K562 (cell line): ENCODE measurements around the gene CSNK1A1. TPM values are rescaled to one million over a fixed set of nuclear protein-coding genes. Genes with fewer than 3 reads are reported as not detected.
A peak's percentile ranks its signal among the peaks of the same experiment; 100 is the strongest.

Experiments
- ATF1 ChIP-seq, 2 experiments: fragments of 450-650 bp in 1 of 2; IDR thresholded peaks; 2 replicates each; pipeline ENCODE4 v1.6.1; 2016; ENCODE audit warnings: missing compliant biosample characterization in 1 of 2, missing genetic modification characterization in 1 of 2
- BHLHE40 ChIP-seq: IDR thresholded peaks from 2 replicates; pipeline ENCODE4 v1.6.1; 2011; ENCODE audit warnings: low read length, improper control_type of control experiment
- BRD9 ChIP-seq: fragments of 450-650 bp; IDR thresholded peaks from 2 replicates; pipeline ENCODE4 v1.6.1; 2018; ENCODE audit warnings: low read depth; ENCODE audit not compliant: partially characterized antibody
- CCAR2 ChIP-seq: fragments of 200-400 bp; formaldehyde crosslinking; IDR thresholded peaks from 2 replicates; pipeline ENCODE4 v1.6.1; 2017; ENCODE audit warnings: mild to moderate bottlenecking, low read depth, low read length
- CCNT2 ChIP-seq: IDR thresholded peaks from 2 replicates; pipeline ENCODE4 v1.6.1; 2011; ENCODE audit warnings: borderline replicate concordance, low read depth, mild to moderate bottlenecking, moderate library complexity, mixed read lengths, low read length; ENCODE audit not compliant: insufficient read length; ENCODE audit errors: extremely low read depth
- E2F8 ChIP-seq: fragments of 450-650 bp; IDR thresholded peaks from 2 replicates; pipeline ENCODE4 v1.7.1; 2018; ENCODE audit warnings: mild to moderate bottlenecking, low read depth; ENCODE audit not compliant: partially characterized antibody
- ETV6 ChIP-seq, 3 experiments: fragments of 150-350 bp in 1 of 3; sonication (generic) in 1 of 3; formaldehyde crosslinking in 1 of 3; IDR thresholded peaks; 2 replicates each; pipeline versions ENCODE4 v1.6.1 to v1.8.0; 2014 to 2022; ENCODE audit warnings: borderline replicate concordance in 2 of 3, low read depth in 2 of 3, antibody characterized with exemption in 1 of 3, low read length in 1 of 3, mild to moderate bottlenecking in 1 of 3, missing genetic modification reagents in 1 of 3
- MEF2D ChIP-seq: conservative IDR thresholded peaks from 2 replicates; pipeline ENCODE4 v1.6.1; 2016; ENCODE audit warnings: low read depth, missing genetic modification characterization, missing compliant biosample characterization
- NFE2 ChIP-seq: IDR thresholded peaks from 2 replicates; pipeline ENCODE4 v1.6.1; 2014; ENCODE audit warnings: antibody characterized with exemption, low read depth
- NRF1 ChIP-seq, 2 experiments: fragments of 450-650 bp; IDR thresholded peaks in 1 of 2; conservative IDR thresholded peaks in 1 of 2; 2 replicates each; pipeline ENCODE4 v1.6.1; 2014; ENCODE audit warnings: mild to moderate bottlenecking in 2 of 2
- TAF15 ChIP-seq: fragments of 200-400 bp; formaldehyde crosslinking; IDR thresholded peaks from 2 replicates; pipeline ENCODE4 v1.6.1; 2017; ENCODE audit warnings: mild to moderate bottlenecking, low read depth, low read length, moderate library complexity
- TEAD2 ChIP-seq: fragments of 450-650 bp; IDR thresholded peaks from 2 replicates; pipeline ENCODE4 v1.6.1; 2016; ENCODE audit warnings: missing genetic modification characterization, control low read depth, missing compliant biosample characterization
- ZBTB11 ChIP-seq, 3 experiments: fragments of 200-800 bp in 1 of 3; fragments of 250-450 bp in 1 of 3; fragments of 450-650 bp in 1 of 3; sonication (Bioruptor Pico) in 1 of 3; sonication (Bioruptor generic) in 1 of 3; formaldehyde crosslinking in 1 of 3; IDR thresholded peaks; 2 replicates each; pipeline versions ENCODE4 v1.6.1 to v1.8.0; 2016 to 2022; ENCODE audit warnings: mild to moderate bottlenecking in 2 of 3, missing genetic modification characterization in 2 of 3, missing compliant biosample characterization in 1 of 3, moderate library complexity in 1 of 3
- ZHX1 ChIP-seq: fragments of 150-350 bp; conservative IDR thresholded peaks from 2 replicates; pipeline ENCODE4 v1.6.1; 2014; ENCODE audit warnings: low read length
- ZNF263 ChIP-seq: sonication (generic); formaldehyde crosslinking; IDR thresholded peaks from 2 replicates; pipeline ENCODE4 v1.8.0; 2022; ENCODE audit warnings: mild to moderate bottlenecking, missing genetic modification reagents, borderline replicate concordance
- ZNF778 ChIP-seq: fragments of 450-650 bp; formaldehyde crosslinking; IDR thresholded peaks from 2 replicates; pipeline ENCODE4 v1.4.0; 2020; ENCODE audit warnings: mild to moderate bottlenecking, moderate library complexity
- polyA plus RNA-seq, 8 experiments: library from polyadenylated mRNA; depleted of rRNA in 4 of 8; stranded (reverse) in 5 of 8; unstranded in 3 of 8; fragments of >200 nt; fragmentation: Nextera tagmentation in 2 of 8; fragmentation: Illumina TruSeq in 1 of 8; extraction: Ambion mirVana in 2 of 8; extraction: Trizol in 1 of 8; gene quantifications; 2 replicates each; pipeline versions ENCODE4 v1.2.1 to v1.2.3, GENCODE V29; 2011 to 2014; ENCODE audit warnings: inconsistent platforms in 1 of 8, missing spikeins in 1 of 8
- total RNA-seq, 7 experiments: library from RNA; depleted of rRNA in 6 of 7; stranded (reverse); fragments of >200 nt in 6 of 7; fragmentation: Illumina TruSeq in 2 of 7; extraction: Trizol in 2 of 7; gene quantifications; 2 replicates each; pipeline versions ENCODE4 v1.2.1 to v1.2.3, GENCODE V29; 2011 to 2021; ENCODE audit warnings: low replicate concordance in 1 of 7

The CSNK1A1 gene
- total and polyA plus RNA-seq, 9 of the 15 experiments (the other 6 are each of a cell fraction or from before 2014, with no cell fraction given), result 49.1 to 196 (median 154) TPM

GRCh38 chr5:149448831-149449714, 102.2 kb downstream of the CSNK1A1 start (continued):
- TF ChIP-seq TEAD2 (tag) (no peak), BRD9 (peak; percentile 78), ATF1 (CRISPR knock-in tag; IDR thresholded peaks at IDR 0.05) (no peak), ATF1 (tag; IDR thresholded peaks at IDR 0.05) (no peak), NRF1 (conservative IDR thresholded peaks at IDR 0.05 in 1 of 2, IDR thresholded peaks at IDR 0.05 in 1 of 2) (no peak), ZNF778 (CRISPR knock-in tag) (no peak), E2F8 (peak; percentile 26), ZHX1 (0 out of 2 replicates have a peak, but pooled peaks have one; percentile 61), CCAR2 (no peak), CCNT2 (no peak), NFE2 (no peak), ZBTB11 (CRISPR knock-in tag; IDR thresholded peaks at IDR 0.05) (no peak), BHLHE40 (no peak), ETV6 (IDR thresholded peaks at IDR 0.05; ENCODE audit: borderline replicate concordance in 1 of 2, low read depth in 2 of 2, low read length in 1 of 2) (no peak), ETV6 (CRISPR knock-in tag; IDR thresholded peaks at IDR 0.05; ENCODE audit: borderline replicate concordance) (no peak), MEF2D (tag) (no peak), ZNF263 (CRISPR knock-in tag) (no peak), TAF15 (no peak)
